NCI-H146 treated with DMSO at 0.1 percent for 48 hours (cell line): Measurements from ENCODE around the gene GJD4.
A peak's percentile ranks its signal among the peaks of the same experiment; 100 is the strongest.

Experiments
- DNase-seq: peaks from one replicate; lab custom pipeline; 2025; ENCODE audit not compliant: unreplicated experiment; lab: John Stamatoyannopoulos, UW

Gene GJD4

DNA sequence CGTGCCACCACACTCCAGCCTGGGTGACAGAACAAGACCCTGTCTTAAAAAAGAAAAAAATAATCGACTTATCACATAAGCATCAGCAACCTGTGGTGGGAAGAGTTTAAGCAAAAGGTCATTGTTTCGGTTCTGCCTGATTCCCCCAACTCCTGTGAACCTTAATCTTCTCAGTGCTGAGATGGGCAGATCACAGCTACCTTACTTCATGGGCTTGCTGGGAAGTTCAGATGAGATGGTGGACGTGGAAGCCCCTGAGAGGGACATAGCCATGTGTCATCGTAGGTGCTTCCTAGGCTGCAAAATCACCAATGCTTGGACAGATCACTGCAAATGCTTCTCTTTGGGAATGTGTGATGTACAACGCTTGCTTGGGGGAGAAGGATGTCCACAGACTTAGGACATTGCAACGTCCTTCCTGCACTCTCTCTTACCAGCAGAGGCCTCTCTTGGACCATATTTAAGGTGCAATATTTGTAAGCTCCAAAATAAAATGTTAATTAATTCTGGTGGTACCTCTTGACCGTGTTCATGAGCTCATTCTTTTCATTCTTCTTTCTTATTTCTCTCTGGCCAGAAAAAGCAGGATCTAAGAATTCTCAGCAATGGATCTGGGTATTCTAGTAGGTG, 8.6 kb downstream of the GJD4 start:
- no peak for DNase-seq

DNA sequence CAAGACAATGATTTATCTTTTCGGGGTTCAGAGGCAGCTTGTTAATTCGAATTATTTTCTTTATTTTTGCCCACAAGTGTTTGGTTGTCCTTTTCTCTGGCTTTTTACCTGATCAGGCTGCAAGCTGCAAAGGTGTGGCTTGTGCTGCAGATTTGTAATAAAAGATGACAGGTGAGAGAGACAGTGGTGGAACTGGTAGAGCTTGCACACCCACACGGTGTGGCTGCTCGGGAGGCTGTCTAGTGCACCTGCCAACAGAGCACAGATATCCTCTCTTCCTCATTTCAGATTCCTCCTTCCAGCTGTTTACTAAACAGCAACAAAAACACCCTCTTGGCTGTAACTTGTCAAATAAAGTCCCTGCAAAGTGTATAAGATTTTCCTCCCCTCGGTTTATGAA, 9.2 kb downstream of the GJD4 start:
- DNase-seq = no peak

DNA sequence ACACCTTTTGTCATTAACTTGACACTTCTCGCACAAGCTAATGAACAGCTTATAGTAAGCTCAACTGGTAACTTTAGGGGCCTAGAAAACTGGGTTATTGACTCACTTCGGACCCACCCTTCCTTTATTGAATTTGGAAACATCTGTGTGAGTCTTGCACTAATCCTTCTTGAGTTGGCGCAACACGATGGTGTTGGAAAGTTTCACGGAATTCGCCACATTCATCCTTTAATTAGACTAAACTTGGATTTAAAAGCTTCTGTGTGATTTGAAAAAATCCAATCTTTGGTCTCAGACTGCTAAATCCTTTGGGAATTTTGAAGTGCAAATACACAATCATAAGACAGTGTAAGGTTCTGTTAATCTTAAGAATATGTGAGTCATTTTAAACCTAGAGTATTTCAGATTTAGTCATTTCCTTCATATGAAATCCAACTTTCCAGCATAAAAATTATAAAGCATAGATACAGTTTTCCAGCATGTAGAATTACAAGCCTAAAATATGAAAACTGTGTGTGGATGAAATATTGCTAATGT, 21.9 kb downstream of the GJD4 start:
- DNase-seq = no peak

DNA sequence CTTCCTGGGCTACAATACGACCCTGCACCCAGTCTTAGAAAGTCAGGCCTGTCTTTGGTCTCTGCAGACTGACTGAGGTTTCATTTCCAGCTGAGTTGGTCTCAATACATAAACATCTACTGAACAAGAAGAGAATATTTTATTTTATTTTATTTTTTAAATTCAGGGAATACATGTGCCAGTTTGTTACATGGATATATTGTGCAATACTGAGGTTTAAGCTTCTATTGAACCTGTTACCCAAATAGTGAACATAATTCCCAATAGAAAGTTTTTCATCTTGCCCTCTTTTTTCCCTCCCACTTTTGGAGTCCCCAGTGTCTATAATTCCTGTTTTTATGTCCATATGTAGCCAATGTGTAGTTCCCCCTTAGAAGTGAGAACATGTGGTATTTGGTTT, 26.3 kb downstream of the GJD4 start:
- no peak for DNase-seq

DNA sequence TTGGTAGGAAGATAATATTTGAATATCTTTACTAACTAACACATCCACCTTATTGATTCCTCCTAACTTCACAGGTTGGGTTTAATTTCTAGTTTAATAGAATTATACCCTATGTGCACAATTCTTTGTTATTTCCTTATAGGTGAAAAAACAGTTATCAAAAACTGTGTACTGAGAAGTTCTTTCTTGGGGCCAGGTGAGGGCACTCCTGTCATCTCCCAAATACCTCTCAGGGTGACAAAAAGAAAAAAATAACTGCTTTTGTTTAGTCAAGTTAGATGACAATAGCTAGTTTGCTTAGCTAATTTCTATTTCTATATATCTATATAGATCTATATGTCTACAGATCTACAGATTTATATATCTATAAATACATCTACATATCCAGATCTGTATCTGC, 26.9 kb downstream of the GJD4 start:
- DNase-seq = no peak

DNA sequence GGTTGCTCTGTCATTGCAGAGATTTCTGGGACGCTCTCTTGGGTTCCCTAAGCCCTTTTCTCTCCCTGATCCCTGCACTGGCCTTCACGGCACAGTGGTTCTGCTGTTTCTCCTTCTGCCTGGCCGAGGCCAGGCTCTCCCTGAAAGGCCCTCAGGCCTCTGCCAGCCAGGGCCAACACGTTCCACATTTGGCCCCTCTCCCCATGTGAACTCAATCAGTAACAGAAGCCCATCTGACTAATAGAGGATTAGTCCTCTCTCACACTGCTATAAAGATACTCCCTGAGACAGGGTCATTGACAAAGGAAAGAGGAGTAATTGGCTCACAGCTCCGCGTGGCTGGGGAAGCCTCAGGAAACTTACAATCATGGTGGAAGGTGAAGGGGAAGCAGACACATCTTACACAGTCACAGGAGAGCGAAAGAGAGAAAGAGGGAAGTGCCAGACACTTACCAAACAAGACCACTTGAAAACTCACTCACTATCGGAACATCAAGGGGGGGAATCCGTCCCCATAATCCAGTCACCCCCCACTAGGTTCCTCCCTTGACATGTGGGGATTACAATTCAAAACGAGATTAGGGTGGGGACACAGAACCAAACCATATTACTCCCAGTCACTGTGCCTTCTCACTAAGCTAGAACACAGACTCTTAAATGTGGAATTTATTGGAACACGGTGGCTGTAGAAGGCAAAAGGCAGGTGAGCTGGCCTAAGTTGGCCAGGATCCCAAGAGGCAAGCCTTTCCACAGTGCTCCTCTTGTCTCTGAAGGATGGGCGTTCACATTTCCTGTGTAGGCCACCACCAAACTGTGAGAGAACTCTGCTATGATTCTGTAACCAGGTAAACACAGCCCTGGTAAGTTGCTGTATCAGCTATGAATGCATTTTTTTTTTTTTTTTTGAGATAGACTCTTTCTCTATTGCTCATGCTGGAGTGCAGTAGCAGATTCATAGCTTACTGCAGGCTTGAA, 28.2 kb downstream of the GJD4 start:
- DNase-seq = no peak

DNA sequence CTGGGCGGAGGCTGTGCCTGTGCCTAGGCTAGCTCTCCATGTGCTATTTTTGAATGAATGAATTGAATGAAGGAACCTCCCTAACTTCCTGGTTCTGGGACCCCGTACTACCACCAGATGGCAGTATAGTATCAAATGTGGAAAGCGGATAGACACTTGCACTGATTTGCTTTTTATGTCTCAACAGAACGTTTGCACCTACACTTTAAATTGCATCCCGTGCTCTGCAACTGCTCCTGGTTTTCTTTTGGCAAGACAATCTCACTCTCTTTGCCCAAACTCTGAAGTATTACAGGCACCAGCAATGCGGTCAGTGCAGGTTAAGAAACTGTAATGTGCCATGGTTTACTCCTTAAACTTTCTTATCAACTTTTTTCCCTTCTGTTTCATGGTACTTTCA, 30.4 kb downstream of the GJD4 start:
- peak; percentile 11 for DNase-seq

DNA sequence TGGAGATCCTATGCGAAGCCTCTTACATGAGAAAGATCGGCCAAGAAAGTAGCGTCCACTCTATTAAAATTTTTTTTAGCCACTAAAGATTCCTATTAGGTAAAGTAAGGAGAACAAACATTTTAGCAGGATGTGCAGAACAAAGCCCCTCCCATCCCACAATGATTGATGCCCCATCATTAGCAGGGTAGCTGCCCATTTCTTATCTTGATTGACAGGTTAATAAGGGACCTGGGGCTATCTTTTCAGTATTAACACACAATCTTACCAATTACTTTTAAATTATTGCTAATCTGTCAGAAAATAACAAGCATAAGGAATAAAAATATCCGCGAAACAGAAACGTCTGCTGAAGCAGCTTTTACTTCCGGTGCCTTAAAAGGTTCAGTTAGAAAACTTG, 31.8 kb downstream of the GJD4 start:
- no peak for DNase-seq

DNA sequence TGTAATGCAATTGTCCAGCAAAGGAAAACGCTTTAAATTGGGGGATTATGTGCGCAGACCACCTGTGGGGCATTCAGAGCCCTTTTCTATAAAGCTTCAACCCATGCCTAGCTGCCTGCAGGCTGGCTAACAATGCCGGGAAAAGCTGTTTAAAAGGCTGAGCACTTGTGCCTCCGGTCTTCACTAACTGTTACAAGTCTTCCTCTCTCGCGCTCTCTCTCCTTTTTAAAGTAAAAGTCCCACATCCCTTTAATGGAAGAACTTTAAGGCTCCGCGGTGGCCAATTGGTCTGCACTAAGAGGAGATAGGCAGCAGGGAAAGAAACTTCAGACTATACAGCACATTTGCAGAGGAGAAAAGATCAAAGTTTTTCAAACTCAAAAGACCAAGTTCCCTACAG, 32.3 kb downstream of the GJD4 start:
- DNase-seq = no peak

DNA sequence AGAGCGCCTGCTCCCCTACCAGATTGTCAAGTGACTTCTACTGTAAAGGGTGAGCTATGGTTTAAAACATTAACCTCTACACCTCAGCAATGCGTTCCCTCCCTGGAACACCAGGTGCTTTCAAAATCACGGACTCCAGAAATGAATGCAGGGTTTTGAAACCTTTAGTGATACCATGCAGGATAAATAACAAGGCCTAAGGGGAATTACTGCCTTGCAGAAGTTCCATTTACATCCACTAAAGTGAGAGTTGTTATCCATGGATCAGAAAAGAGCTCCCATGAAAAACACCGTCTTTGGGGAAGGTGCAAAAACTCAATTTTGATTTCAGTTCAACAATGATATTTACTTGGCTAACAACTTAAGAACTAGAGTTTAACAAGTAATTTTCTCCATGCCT, 33.0 kb downstream of the GJD4 start:
- DNase-seq = no peak

DNA sequence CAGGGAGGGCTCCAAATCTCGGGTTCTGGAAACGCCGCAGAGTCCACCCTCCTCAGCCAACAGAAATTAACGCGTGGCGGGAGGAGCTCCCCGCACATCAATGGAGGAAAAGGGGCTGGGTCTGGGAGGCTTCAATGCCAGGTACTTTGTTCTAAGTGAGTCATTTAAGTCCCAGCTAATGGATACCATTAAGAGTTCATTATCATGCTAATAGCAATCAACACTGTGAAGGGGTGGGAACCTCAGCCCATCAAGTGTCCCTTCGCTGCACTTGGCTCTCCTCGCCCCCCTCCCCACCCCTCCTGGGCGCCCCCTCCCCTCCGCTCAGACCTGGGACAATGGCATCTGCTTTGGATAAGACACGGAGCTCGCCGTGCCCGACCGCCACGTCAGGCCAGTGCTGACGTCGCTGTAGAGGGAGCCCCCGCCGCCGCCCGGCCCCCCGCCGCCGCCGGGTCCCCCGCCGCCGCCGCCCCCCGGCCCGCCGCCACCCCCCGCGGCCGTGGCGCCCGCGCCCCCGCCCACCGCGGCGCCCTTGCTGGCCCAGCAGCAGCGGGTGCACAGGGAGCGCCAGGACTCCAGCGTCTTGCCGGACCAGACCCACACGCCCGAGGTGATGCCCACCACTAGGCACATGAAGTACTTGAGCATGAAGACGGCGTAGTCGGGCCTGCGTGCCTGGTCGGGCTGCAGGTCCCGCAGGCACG, 34.0 kb downstream of the GJD4 start:
- no peak for DNase-seq

DNA sequence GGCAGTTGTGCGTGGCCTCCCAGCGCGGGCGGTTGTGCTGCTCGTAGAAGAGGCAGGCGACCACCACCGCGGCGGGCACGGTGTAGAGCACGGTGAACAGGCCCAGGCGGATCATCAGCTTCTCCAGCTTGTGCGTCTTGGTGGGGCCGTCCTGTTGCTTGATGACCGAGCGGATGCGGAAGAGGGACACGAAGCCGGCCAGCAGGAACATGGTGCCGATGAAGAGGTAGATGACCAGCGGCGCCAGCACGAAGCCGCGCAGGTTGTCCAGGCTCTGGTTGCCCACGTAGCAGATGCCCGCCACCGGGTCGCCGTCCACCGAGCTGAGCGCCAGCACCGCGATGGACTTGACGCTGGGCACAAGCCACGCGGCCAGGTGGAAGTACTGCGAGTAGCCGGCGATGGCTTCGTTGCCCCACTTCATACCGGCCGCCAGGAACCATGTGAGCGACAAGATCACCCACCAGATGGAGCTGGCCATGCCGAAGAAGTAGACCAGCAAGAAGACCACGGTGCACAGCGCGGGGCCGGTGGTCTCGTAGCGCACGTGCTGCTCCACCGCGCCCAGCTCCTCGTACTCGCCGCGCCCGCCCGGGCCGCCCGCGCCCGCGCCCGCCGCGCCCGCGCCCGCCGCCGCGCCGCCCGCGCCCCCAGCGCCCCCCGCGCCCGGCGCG, 34.7 kb downstream of the GJD4 start:
- no peak for DNase-seq

DNA sequence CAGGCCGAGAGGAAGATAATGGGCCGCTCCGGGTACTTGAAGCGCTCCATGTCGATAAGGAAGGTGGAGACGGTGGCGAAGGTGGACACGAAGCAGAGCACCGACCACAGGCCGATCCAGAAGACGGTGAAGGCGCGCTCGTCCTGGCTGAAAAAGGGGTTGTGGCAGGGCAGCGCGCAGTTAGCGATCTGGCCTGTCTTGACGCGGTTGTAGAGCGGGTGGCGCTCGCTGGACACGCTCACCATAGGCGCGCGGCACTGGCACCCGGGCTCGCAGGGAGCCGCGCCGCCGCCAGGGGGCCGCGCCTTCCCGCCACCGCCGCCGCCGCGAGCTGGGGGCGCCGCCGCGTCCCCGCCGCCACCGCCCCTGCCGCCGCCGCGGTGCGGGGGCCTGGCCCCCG, 35.3 kb downstream of the GJD4 start:
- DNase-seq = no peak

DNA sequence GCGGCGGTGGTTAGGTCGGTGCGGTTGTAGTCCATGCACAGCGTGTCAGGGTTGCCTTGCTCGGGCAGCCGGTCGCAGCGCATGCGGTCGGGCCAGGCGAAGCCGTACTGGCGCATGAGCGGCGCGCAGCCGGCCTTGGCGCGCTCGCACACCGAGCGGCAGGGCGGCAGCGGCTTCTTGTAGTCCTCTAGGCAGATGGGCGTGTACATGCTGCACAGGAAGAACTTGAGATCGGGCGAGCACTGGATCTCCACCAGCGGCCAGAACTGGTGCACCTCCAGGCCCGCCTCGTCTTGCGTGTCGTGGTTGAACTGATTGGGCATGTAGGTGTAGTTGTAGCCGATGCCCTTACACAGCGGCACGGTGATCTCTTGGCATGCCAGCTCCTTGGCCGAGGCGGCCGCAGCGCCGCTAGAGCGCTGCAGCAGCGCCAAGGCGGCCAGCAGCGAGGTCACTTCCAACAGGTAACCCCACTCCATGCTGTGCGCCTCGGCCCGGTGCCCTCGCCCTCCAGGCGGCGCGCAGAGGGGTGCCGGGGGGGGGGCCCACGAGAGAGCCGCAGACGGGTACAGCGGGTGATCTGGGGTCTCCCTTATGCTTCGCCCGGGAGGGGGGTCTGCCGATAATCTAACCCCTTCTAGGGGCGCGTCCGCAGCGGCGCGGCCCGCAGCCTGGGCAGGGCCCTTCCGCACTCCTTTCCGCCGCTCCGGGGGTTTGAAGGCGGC, 36.0 kb downstream of the GJD4 start:
- DNase-seq = peak; percentile 21

DNA sequence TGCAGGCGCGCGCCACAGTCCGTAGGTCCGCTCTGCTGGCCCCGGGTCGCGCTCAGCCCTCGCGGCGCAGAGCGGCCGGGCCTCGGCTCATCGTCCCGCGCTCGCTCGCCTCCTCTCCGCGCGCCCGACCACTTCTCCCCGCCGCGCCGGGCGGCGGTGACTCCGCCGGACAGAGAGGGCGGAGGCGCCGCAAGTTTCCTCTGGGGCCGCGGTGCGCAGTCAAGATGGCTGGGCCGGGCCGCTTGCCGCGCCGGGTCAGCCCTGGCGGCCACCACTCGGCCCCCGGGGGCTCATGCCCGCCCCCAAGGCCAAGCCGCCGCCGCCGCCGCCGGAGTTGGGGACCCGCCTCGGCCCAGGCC, 36.5 kb downstream of the GJD4 start:
- no peak for DNase-seq

DNA sequence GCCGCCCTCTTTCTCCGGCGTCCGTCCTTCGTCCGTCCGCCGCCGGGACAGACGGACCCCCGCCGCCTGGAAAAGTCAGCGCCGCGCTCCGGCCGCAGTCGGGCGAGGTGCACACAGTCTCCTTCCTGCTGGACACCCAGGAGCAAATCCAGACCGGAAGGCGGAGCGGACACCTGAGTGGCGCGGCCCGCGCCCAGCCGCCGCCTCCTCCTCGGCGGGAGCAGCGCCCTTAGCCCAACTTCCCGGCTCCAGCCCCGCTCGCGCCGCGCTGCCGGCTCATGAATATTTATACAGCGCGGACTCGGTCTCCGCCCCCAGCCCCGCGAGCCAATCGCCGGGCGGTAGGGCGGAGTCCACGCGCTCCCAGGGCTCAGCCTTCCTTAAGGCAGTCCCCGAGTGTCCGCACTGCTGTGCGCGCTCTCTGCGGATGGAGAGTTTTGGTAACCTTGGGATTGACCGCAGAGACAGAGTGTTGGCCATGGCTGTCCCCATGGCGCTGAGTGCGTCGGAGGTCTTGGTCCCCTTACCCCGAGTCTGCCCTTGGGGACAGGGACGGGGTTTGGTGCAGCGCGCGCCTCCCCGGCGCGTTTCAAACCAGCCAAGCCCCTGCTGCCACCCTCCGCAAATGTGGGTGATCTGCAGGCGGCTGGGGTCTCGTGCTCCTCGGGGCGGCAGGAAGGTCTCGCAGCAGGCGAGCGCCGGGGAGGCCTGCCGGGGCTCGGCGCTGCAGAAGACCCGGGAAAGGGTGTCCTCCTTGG, 37.1 kb downstream of the GJD4 start, which contains the start of gene FZD8:
FZD8 (minus strand) TSS at position 262 of the 758 bp plus-strand sequence. CDS start 867 bp downstream, outside the sequence.
- peak; percentile 63 for DNase-seq

DNA sequence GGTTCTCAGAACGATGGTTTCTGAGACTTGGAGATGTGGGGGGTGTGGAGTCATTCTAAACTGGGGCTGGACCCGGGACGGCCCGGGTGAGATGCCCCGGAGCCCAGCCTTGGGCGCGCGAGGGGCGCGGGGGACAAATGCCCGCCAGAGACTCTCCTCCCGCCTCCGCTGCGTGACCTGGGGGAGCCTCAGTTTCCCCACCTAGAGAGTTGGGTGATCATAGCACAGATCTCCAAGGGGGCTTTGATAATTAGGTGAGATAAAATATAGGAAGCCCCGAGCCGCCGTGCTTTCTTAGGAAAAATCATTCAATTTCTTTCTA, 37.6 kb downstream of the GJD4 start:
- no peak for DNase-seq

DNA sequence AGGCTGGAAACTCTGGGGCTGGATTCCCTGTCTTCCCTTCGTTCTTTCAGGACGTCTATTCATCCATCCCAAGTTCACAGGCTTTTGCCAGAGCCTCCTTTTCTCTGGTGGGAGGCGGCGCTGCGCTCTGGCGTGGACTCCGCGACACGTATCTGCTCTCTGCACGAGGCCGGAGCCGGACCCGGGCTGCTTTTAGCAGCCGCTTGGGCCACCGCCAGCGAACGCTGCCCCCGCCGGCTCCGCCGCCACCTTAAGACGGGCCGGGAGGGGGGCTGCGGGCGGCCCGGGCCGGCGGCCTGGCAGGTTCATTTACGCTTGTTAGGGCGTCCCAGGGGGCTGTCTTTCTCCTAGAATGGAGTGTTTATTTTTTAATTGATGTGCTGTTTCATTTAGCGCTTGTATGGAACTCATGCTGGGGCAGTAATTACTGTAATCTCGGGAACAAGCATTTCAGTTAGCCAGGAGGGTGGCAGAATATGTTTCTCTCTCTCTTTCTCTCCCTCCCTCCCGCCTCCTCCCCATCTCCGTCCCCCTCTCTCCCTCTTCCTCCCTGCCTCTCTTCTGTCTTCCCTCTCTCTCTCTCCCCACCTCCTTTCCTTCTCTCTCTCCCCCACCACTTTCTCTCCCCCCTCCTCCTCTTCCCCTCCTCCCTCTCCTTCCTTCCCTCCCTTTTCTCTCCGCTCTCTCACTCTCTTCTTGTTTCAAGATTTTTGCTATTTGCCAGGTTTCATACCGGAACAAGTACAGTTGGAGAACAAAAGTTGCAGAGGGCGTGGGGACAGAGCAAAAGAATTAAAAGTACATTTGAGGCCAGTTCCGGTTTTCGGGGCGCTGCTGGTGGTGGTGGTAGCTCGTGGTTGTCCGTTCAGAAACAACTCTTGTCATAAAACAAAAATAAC, 38.3 kb downstream of the GJD4 start:
- peak; percentile 88 for DNase-seq
